Right lobe of liver (tissue), 6 donors: ENCODE results near the gene CILP2. TPM values are rescaled to one million over a fixed set of nuclear protein-coding genes. Genes with fewer than 3 reads are reported as not detected.

ENCODE experiments used
- ATAC-seq, 4 donors: fragments of 200-7000 bp; cut with Tn5 transposase; one replicate each; pipeline ENCODE4 v1.9.1; 2020; ENCODE audit warnings: mild to moderate bottlenecking in 4 of 4, moderate library complexity in 4 of 4
- DNase-seq, 3 donors: peaks; one replicate each; pipeline ENCODE4 v3.0.0-alpha.2; 2020
- H3K27ac ChIP-seq, 3 donors: fragments of 200-600 bp; one replicate each; pipeline ENCODE4 v1.8.0; 2022
- H3K27me3 ChIP-seq, 2 donors: fragments of 200-600 bp; one replicate each; pipeline ENCODE4 v1.8.0; 2022
- H3K36me3 ChIP-seq, 4 donors: fragments of 200-600 bp; sonication (generic) in 1 of 4; one replicate each; pipeline versions ENCODE4 v1.5.1 to v1.8.0; 2017 to 2022; ENCODE audit warnings: control low read depth in 1 of 4
- H3K4me1 ChIP-seq, 4 donors: fragments of 200-600 bp; sonication (generic) in 1 of 4; one replicate each; pipeline versions ENCODE4 v1.5.1 to v1.8.0; 2017 to 2022; ENCODE audit warnings: control low read depth in 1 of 4
- H3K4me3 ChIP-seq, 3 donors: fragments of 200-600 bp; one replicate each; pipeline ENCODE4 v1.8.0; 2022
- H3K9me3 ChIP-seq, 4 donors: fragments of 200-600 bp; sonication (generic) in 1 of 4; one replicate each; pipeline versions ENCODE4 v1.5.1 to v1.8.0; 2017 to 2022; ENCODE audit warnings: control low read depth in 1 of 4
- CTCF ChIP-seq, 4 donors: fragments of 200-600 bp in 3 of 4; fragments of 450-650 bp in 1 of 4; IDR thresholded peaks; one replicate each; pipeline versions ENCODE4 v1.5.1 to v1.8.0; 2016 to 2022; ENCODE audit warnings: antibody characterized with exemption in 4 of 4, mild to moderate bottlenecking in 2 of 4
- POLR2A ChIP-seq: fragments of 450-650 bp; IDR thresholded peaks from one replicate; pipeline ENCODE4 v1.6.1; 2017; ENCODE audit warnings: antibody characterized with exemption, mild to moderate bottlenecking
- WGBS: methylation state at CpG from one replicate; pipeline ENCODE4 v1.1.6; 2018; ENCODE audit warnings: low coverage, low lambda C conversion rate; ENCODE audit not compliant: insufficient coverage; ENCODE audit errors: missing lambda C conversion rate; 5-methylcytosine and 5-hydroxymethylcytosine counted together
- intact Hi-C, 2 donors: fragments of 100-400 bp; cut with DNase I; formaldehyde crosslinking; loops; one replicate each; pipeline versions ENCODE4 v1.11.2 to v1.14.1; 2022
- total RNA-seq, 6 experiments: library from RNA; depleted of rRNA in 2 of 6; stranded (reverse); fragments of >200 nt in 2 of 6; fragmentation: NEBNext Ultra II Directional in 3 of 6; extraction: Animal tissue kit (Norgen Biotek cat#: 25700) in 3 of 6; gene quantifications; one replicate each; pipeline versions ENCODE4 v1.1.0 to v1.2.4, GENCODE V29; 2016 to 2023
- donor health status: DM: no; HTN: yes; CAD: no.
- donor health status: DM: no; HTN: no; CAD: no.
- donor health status: DM: no; HTN: no; CAD: no.
- donor health status: DM: no; HTN: yes; CAD: no.
- donor health status: DM: no; HTN: yes; CAD: no.

The CILP2 gene
- total RNA-seq, 6 experiments from 2014 or later: 0.05 to 0.33 (median 0.19) TPM; not detected in 2

- Histone ChIP-seq H3K9me3 (no peaks in the 10 kb centered on the region), H3K4me3 (no peak overlapping the region), H3K4me1 (peaks cover 0 to 6% (median 0%) of the 10 kb centered on the region in 4 donors), H3K36me3 (no peaks in the 10 kb centered on the region), H3K27ac (no peak overlapping the region), H3K27me3 (peaks cover 0 to 6% of the 10 kb centered on the region in 2 donors)
- intact Hi-C loops: loop anchor here (5.0 kb wide), 1 partner anchor 113 kb away; no protein-coding TSS in a partner anchor
- ATAC-seq (no peak), DNase-seq (no peak)
- 88% methylated on average over 6 of the region's 6 CpGs for WGBS
- TF ChIP-seq CTCF (IDR thresholded peaks at IDR 0.05) (no peak), POLR2A (no peak)
These were observed 4.2 kb upstream of the CILP2 start for GRCh38 chr19:19533841-19534240.

- Histone ChIP-seq H3K27me3 (peaks cover 0 to 6% of the 10 kb centered on the region in 2 donors), H3K9me3 (no peaks in the 10 kb centered on the region), H3K36me3 (no peaks in the 10 kb centered on the region), H3K4me3 (no peak overlapping the region), H3K4me1 (peaks cover 0 to 6% (median 0%) of the 10 kb centered on the region in 4 donors), H3K27ac (no peak overlapping the region)
- WGBS: 46% methylated on average over 6 of the region's 27 CpGs
- DNase-seq (peak in 1 of 3 donors; percentile 43), ATAC-seq (no peak)
- intact Hi-C loops: loop anchor here (5.0 kb wide), 2 partner anchors 113 to 428 kb away; no protein-coding TSS in a partner anchor
- TF ChIP-seq POLR2A (no peak), CTCF (IDR thresholded peaks at IDR 0.05) (no peak)
These were observed 3.4 kb upstream of the CILP2 start for GRCh38 chr19:19534556-19535265.

- H3K36me3 ChIP-seq: no peaks in the 10 kb centered on the region
- H3K27me3 ChIP-seq: peaks cover 0 to 6% of the 10 kb centered on the region in 2 donors
- H3K27ac ChIP-seq: no peak overlapping the region
- 80% methylated on average over 5 of the region's 34 CpGs for WGBS
- no peak overlapping the region for H3K4me3 ChIP-seq
- H3K4me1 ChIP-seq: peaks cover 0 to 6% (median 0%) of the 10 kb centered on the region in 4 donors
- TF ChIP-seq POLR2A (no peak), CTCF (IDR thresholded peaks at IDR 0.05) (no peak)
- peak in 1 of 3 donors; percentile 44 for DNase-seq
- H3K9me3 ChIP-seq: no peaks in the 10 kb centered on the region
- ATAC-seq: no peak
- intact Hi-C loops: loop anchor here in 1 of 2 donors (5.0 kb wide), 1 partner anchor 427 kb away; no protein-coding TSS in a partner anchor
These were observed 2.5 kb upstream of the CILP2 start for GRCh38 chr19:19535311-19536191.

- ATAC-seq (no peak), DNase-seq (no peak)
- H3K27me3 ChIP-seq: peaks cover 0 to 6% of the 10 kb centered on the region in 2 donors
- peaks cover 0 to 5% (median 0%) of the 10 kb centered on the region in 4 donors for H3K4me1 ChIP-seq
- WGBS: 31% methylated on average over 16 of the region's 59 CpGs
- no peaks in the 10 kb centered on the region for H3K36me3 ChIP-seq
- H3K4me3 ChIP-seq: no peak overlapping the region
- TF ChIP-seq POLR2A: no peak
- TF ChIP-seq CTCF (IDR thresholded peaks at IDR 0.05): no peak
- no peaks in the 10 kb centered on the region for H3K9me3 ChIP-seq
- intact Hi-C loops: loop anchor here in 1 of 2 donors (5.0 kb wide), 1 partner anchor 425 kb away; no protein-coding TSS in a partner anchor
- H3K27ac ChIP-seq: no peak overlapping the region
These were observed 703 bp upstream of the CILP2 start for GRCh38 chr19:19537075-19538048.
